Trophoblast cell (in vitro differentiated cells and primary cell): Measurements from ENCODE around the gene ITGA11.

Source experiments
- DNase-seq, 2 donors: peaks; one replicate each; pipeline ENCODE4 v3.0.0-alpha.2; 2016
- H2AFZ ChIP-seq: 2 replicates; pipeline ENCODE4 v1.6.1; 2013; ENCODE audit warnings: low read length, moderate library complexity, mild to moderate bottlenecking; ENCODE audit not compliant: insufficient read depth, poor library complexity
- H2AK5ac ChIP-seq: 2 replicates; pipeline ENCODE4 v1.6.1; 2013; ENCODE audit warnings: mild to moderate bottlenecking, low read length
- H2BK120ac ChIP-seq: 2 replicates; pipeline ENCODE4 v1.6.1; 2013; ENCODE audit warnings: low read length, mild to moderate bottlenecking, moderate library complexity; ENCODE audit not compliant: insufficient read depth, poor library complexity
- H2BK12ac ChIP-seq: 2 replicates; pipeline ENCODE4 v1.6.1; 2013; ENCODE audit warnings: mild to moderate bottlenecking, low read length, moderate library complexity
- H2BK5ac ChIP-seq: 2 replicates; pipeline ENCODE4 v1.6.1; 2013; ENCODE audit warnings: low read length, low read depth, moderate library complexity, mild to moderate bottlenecking; ENCODE audit not compliant: poor library complexity
- H3K14ac ChIP-seq: 2 replicates; pipeline ENCODE4 v1.6.1; 2013; ENCODE audit warnings: mild to moderate bottlenecking, low read length
- H3K18ac ChIP-seq: 2 replicates; pipeline ENCODE4 v1.6.1; 2013; ENCODE audit warnings: mild to moderate bottlenecking, low read length
- H3K23ac ChIP-seq: 2 replicates; pipeline ENCODE4 v1.6.1; 2013; ENCODE audit warnings: low read length
- H3K27ac ChIP-seq: 2 replicates; pipeline ENCODE4 v1.5.1; 2013; ENCODE audit warnings: low read depth, mild to moderate bottlenecking, inconsistent platforms, low read length, moderate library complexity
- H3K27me3 ChIP-seq: 2 replicates; pipeline ENCODE4 v1.6.1; 2013; ENCODE audit warnings: inconsistent platforms, mild to moderate bottlenecking, low read length, moderate library complexity; ENCODE audit not compliant: insufficient read depth
- H3K36me3 ChIP-seq, 2 experiments: 1 replicate in 1 of 2; 2 replicates in 1 of 2; pipeline ENCODE4 v1.6.1; 2013; ENCODE audit warnings: low read length in 2 of 2, mild to moderate bottlenecking in 2 of 2, moderate library complexity in 1 of 2; ENCODE audit not compliant: insufficient read depth in 2 of 2, control insufficient read depth in 1 of 2
- H3K4ac ChIP-seq: 2 replicates; pipeline ENCODE4 v1.6.1; 2013; ENCODE audit warnings: low read depth, mild to moderate bottlenecking, low read length, moderate library complexity
- H3K4me1 ChIP-seq, 2 experiments: 1 replicate in 1 of 2; 2 replicates in 1 of 2; pipeline ENCODE4 v1.6.1; 2013; ENCODE audit warnings: low read length in 2 of 2, mild to moderate bottlenecking in 2 of 2, moderate library complexity in 1 of 2; ENCODE audit not compliant: insufficient read depth in 2 of 2, control insufficient read depth in 1 of 2
- H3K4me2 ChIP-seq: 2 replicates; pipeline ENCODE4 v1.6.1; 2013; ENCODE audit warnings: inconsistent platforms, mild to moderate bottlenecking, low read length, moderate library complexity
- H3K4me3 ChIP-seq: 2 replicates; pipeline ENCODE4 v1.5.1; 2013; ENCODE audit warnings: mild to moderate bottlenecking, low read depth, low read length, inconsistent platforms
- H3K79me1 ChIP-seq: one replicate; pipeline ENCODE4 v1.6.1; 2013; ENCODE audit warnings: low read length
- H3K79me2 ChIP-seq: 2 replicates; pipeline ENCODE4 v1.6.1; 2013; ENCODE audit warnings: low read length, mild to moderate bottlenecking; ENCODE audit not compliant: control insufficient read depth, insufficient read depth, poor library complexity
- H3K9ac ChIP-seq: 2 replicates; pipeline ENCODE4 v1.6.1; 2013; ENCODE audit warnings: mild to moderate bottlenecking, low read length
- H3K9me3 ChIP-seq: 2 replicates; pipeline ENCODE4 v1.6.1; 2013; ENCODE audit warnings: low read depth, mild to moderate bottlenecking, control low read depth, inconsistent platforms, low read length; ENCODE audit not compliant: insufficient read depth
- H4K12ac ChIP-seq: 2 replicates; pipeline ENCODE4 v1.6.1; 2013; ENCODE audit warnings: low read depth, mild to moderate bottlenecking, low read length, moderate library complexity
- H4K8ac ChIP-seq: 2 replicates; pipeline ENCODE4 v1.6.1; 2013; ENCODE audit warnings: low read depth, mild to moderate bottlenecking, low read length, moderate library complexity
- H4K91ac ChIP-seq: one replicate; pipeline ENCODE4 v1.6.1; 2013; ENCODE audit warnings: low read depth, mild to moderate bottlenecking, low read length, moderate library complexity
- WGBS: extraction: QIAGEN DNeasy Blood & Tissue Kit; methylation state at CpG from one replicate; pipeline ENCODE4 v1.1.7; 2013; ENCODE audit warnings: missing lambda C conversion rate; ENCODE audit not compliant: insufficient read length, insufficient coverage; ENCODE audit errors: extremely low coverage; 5-methylcytosine and 5-hydroxymethylcytosine counted together

ITGA11 gene

DNA sequence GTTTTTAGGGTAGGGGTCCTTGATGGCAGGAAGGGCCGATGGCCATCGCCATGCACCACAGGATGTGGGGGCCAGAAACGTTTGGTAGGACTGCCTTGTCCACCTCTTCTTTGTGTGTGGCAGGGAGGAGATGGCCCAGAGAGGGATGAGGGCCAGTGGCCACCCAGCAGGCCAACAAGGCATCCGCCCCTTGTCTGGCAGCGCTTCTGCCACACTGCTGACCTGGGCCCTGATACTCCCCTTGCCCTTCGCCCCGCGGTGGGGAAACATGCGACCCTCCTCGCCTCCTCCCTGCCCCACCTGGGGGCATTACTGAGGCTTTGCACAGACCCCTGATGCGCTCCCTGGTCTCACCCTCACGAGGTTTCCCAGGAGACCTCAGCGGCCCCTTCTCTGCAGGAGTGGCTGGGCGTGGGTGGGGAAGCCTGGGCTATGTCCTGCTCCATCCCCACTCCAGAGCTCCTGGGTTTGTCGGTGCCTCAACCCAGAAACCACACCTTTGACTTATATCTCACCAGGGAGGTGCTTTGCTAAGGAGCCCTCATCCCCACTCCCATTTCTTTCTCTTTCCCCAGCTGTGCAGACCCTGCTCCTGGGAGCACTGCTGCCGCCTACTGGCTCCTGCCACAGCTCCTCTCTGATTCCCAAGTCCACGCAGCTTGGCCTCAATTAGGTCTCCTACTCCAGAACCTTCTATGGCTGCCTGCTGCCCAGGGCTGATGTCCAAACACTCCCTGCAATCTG lies 115.7 kb downstream of the ITGA11 start:
- H3K18ac ChIP-seq: no peak overlapping the region
- H3K27me3 ChIP-seq: no peaks in the 10 kb centered on the region
- no peak overlapping the region for H3K27ac ChIP-seq
- no peaks in the 10 kb centered on the region for H3K79me1 ChIP-seq
- H2AFZ ChIP-seq: no peak overlapping the region
- peaks cover 4% of the 10 kb centered on the region for H3K9me3 ChIP-seq
- no peak overlapping the region for H2BK12ac ChIP-seq
- H2BK120ac ChIP-seq: no peak overlapping the region
- peaks cover 4 to 6% of the 10 kb centered on the region in 2 experiments for H3K4me1 ChIP-seq
- no peaks in the 10 kb centered on the region for H3K36me3 ChIP-seq
- H3K4ac ChIP-seq: no peak overlapping the region
- H3K4me2 ChIP-seq: no peak overlapping the region
- WGBS: no CpG with 5 or more reads among the region's 17 CpGs
- H3K79me2 ChIP-seq: no peaks in the 10 kb centered on the region
- H4K91ac ChIP-seq: no peak overlapping the region
- H2AK5ac ChIP-seq: no peak overlapping the region
- no peak overlapping the region for H4K8ac ChIP-seq
- H3K14ac ChIP-seq: no peak overlapping the region
- peak in 1 of 2 donors; percentile 37 for DNase-seq
- no peak overlapping the region for H4K12ac ChIP-seq
- no peak overlapping the region for H3K9ac ChIP-seq
- H3K23ac ChIP-seq: no peak overlapping the region
- H2BK5ac ChIP-seq: no peak overlapping the region
- no peak overlapping the region for H3K4me3 ChIP-seq

DNA sequence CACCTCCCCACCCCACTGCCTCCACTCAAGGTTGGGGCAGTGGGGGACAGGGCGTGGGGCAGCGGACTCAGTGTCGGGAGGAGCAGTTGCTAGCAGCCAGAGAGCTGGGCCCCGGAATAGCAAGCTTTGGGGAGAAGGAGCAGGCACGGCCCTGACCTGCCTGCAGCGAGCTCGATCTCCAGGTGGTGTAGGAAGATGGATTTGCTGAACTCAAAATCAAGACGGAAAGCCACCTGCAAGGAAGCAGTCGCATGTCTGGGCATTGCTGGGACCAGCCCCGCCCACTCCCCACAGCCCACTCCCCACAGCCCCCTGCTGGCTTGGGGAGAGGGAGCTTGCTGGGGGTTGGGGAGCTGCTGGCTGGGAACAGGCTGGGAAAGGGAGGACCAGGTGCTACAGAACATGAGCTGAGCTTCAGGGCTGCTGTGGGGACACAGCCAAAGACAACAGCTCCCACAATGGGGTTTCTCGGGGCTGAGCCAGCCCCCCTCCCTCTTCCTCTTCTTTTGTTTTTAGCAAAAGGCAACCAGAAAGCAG lies 116.4 kb downstream of the ITGA11 start:
- Histone ChIP-seq H3K27me3 (no peaks in the 10 kb centered on the region), H3K36me3 (no peaks in the 10 kb centered on the region), H3K4me3 (no peak overlapping the region), H2AFZ (no peak overlapping the region), H3K23ac (no peak overlapping the region), H4K12ac (no peak overlapping the region), H4K8ac (no peak overlapping the region), H4K91ac (no peak overlapping the region), H3K79me1 (no peaks in the 10 kb centered on the region), H3K4me1 (peaks cover 7 to 8% of the 10 kb centered on the region in 2 experiments), H3K4ac (no peak overlapping the region), H2BK12ac (no peak overlapping the region), H3K9me3 (peaks cover 4% of the 10 kb centered on the region), H3K4me2 (no peak overlapping the region), H3K14ac (no peak overlapping the region), H3K18ac (no peak overlapping the region), H2BK120ac (no peak overlapping the region), H3K27ac (no peak overlapping the region), H2BK5ac (no peak overlapping the region), H3K9ac (no peak overlapping the region), H3K79me2 (no peaks in the 10 kb centered on the region), H2AK5ac (no peak overlapping the region)
- WGBS: no CpG with 5 or more reads among the region's 11 CpGs
- no peak for DNase-seq

DNA sequence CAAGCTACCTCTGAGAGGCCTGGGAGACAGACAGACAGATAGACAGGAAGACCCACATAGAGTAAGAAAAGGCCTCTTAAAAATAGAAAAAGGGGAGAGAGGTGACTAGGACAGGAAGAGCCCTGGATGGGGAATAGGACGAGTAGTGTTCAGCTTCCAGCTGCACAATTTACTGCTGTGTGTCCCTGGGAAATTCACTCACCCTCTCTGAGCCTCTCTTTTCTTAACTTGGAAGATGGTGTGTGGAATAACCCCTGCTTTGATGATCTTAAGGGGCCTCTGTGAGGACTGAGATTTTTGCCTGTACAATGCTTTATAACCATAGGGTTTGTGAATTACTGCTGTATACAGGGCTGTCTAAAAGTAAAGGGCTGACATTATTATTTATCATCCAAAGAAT lies 116.9 kb downstream of the ITGA11 start:
- Histone ChIP-seq H3K4me2 (no peak overlapping the region), H3K9me3 (peaks cover under 1% of the 10 kb centered on the region), H3K4me3 (no peak overlapping the region), H4K91ac (no peak overlapping the region), H3K23ac (no peak overlapping the region), H4K12ac (no peak overlapping the region), H4K8ac (no peak overlapping the region), H2BK5ac (no peak overlapping the region), H3K9ac (no peak overlapping the region), H3K79me2 (no peaks in the 10 kb centered on the region), H2AK5ac (no peak overlapping the region), H3K27ac (no peak overlapping the region), H3K4ac (no peak overlapping the region), H3K14ac (no peak overlapping the region), H3K18ac (no peak overlapping the region), H3K79me1 (no peaks in the 10 kb centered on the region), H3K36me3 (no peaks in the 10 kb centered on the region), H2AFZ (no peak overlapping the region), H2BK120ac (no peak overlapping the region), H3K27me3 (no peaks in the 10 kb centered on the region), H2BK12ac (no peak overlapping the region), H3K4me1 (peaks cover 9 to 12% of the 10 kb centered on the region in 2 experiments)
- WGBS: no CpG with 5 or more reads among the region's 1 CpG
- no peak for DNase-seq

DNA sequence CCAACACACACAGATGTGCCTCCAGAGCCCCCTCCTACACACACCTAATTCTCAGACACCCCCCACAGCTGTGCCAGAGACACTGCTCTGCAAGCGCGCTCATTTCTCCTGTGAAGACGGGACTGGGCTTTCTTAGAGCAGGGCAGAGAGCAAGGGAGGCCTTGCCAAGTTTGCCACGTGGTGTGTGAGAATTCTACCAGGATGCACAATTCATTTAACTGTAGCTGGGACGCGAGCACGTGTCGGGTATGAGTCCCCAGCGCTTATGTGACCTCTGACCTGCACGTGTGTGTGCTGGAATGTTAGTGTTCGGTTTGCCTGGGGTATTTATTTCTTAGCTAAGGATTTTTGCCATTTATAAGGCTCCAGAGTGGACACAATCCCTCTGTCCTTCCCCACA lies 117.4 kb downstream of the ITGA11 start:
- Histone ChIP-seq H3K14ac (no peak overlapping the region), H4K12ac (no peak overlapping the region), H3K4ac (no peak overlapping the region), H4K8ac (no peak overlapping the region), H2AFZ (no peak overlapping the region), H3K27me3 (no peaks in the 10 kb centered on the region), H3K79me2 (no peaks in the 10 kb centered on the region), H3K27ac (no peak overlapping the region), H3K9ac (no peak overlapping the region), H3K4me1 (peaks cover 9 to 12% of the 10 kb centered on the region in 2 experiments), H3K36me3 (no peaks in the 10 kb centered on the region), H3K9me3 (no peaks in the 10 kb centered on the region), H3K4me3 (no peak overlapping the region), H3K4me2 (no peak overlapping the region), H3K18ac (no peak overlapping the region), H3K79me1 (no peaks in the 10 kb centered on the region), H2AK5ac (no peak overlapping the region), H2BK5ac (no peak overlapping the region), H2BK120ac (no peak overlapping the region), H3K23ac (no peak overlapping the region), H4K91ac (no peak overlapping the region), H2BK12ac (no peak overlapping the region)
- WGBS: no CpG with 5 or more reads among the region's 11 CpGs
- DNase-seq: no peak
